GM23338 (cell line): ENCODE measurements around the gene SYNE2. TPM values are rescaled to one million over a fixed set of nuclear protein-coding genes. Genes with fewer than 3 reads are reported as not detected.

ENCODE experiments used
- ATAC-seq: fragments of 200-7000 bp; cut with Tn5 transposase; 3 replicates; pipeline ENCODE4 v1.9.1; 2020
- DNase-seq: peaks from one replicate; pipeline ENCODE4 v3.0.0-alpha.2; 2015; ENCODE audit warnings: low spot score
- H2AFZ ChIP-seq: fragments of 200-600 bp; sonication (generic); 2 replicates; pipeline ENCODE4 v1.8.0; 2016; ENCODE audit warnings: antibody characterized with exemption, mild to moderate bottlenecking, moderate library complexity
- H3F3A ChIP-seq: fragments of 200-600 bp; sonication (generic); replicated peaks from 2 replicates; pipeline ENCODE4 v1.8.0; 2017; ENCODE audit warnings: antibody characterized with exemption, mixed run types, low read depth
- H3K27ac ChIP-seq: fragments of 200-600 bp; sonication (generic); 2 replicates; pipeline ENCODE4 v1.6.1; 2016; ENCODE audit warnings: low read depth
- H3K27me3 ChIP-seq: fragments of 200-600 bp; sonication (generic); 2 replicates; pipeline ENCODE4 v1.8.0; 2016; ENCODE audit warnings: mild to moderate bottlenecking, mixed run types, moderate library complexity; ENCODE audit not compliant: insufficient read depth
- H3K36me3 ChIP-seq: fragments of 200-600 bp; sonication (generic); 2 replicates; pipeline ENCODE4 v1.8.0; 2016; ENCODE audit warnings: mild to moderate bottlenecking; ENCODE audit not compliant: insufficient read depth
- H3K4me1 ChIP-seq: fragments of 200-600 bp; sonication (generic); 2 replicates; pipeline ENCODE4 v1.8.0; 2016; ENCODE audit warnings: mild to moderate bottlenecking, moderate library complexity; ENCODE audit not compliant: insufficient read depth
- H3K4me2 ChIP-seq: fragments of 200-600 bp; sonication (generic); 2 replicates; pipeline ENCODE4 v1.7.1; 2017; ENCODE audit warnings: mixed run types
- H3K4me3 ChIP-seq: fragments of 200-600 bp; sonication (generic); 2 replicates; pipeline ENCODE4 v1.6.1; 2016; ENCODE audit warnings: mixed run types
- H3K79me2 ChIP-seq: fragments of 200-600 bp; sonication (generic); replicated peaks from 2 replicates; pipeline ENCODE4 v1.8.0; 2017; ENCODE audit warnings: mild to moderate bottlenecking; ENCODE audit not compliant: insufficient read depth
- H3K9me2 ChIP-seq: fragments of 200-600 bp; sonication (generic); 2 replicates; pipeline ENCODE4 v1.8.0; 2017; ENCODE audit not compliant: insufficient read depth
- H4K20me1 ChIP-seq: fragments of 200-600 bp; sonication (generic); replicated peaks from 2 replicates; pipeline ENCODE4 v1.8.0; 2017; ENCODE audit warnings: mild to moderate bottlenecking; ENCODE audit not compliant: insufficient read depth
- H3K27ac Mint-ChIP-seq: 2 replicates; pipeline ENCODE4 v1.8.0; 2020; ENCODE audit warnings: inconsistent platforms, mild to moderate bottlenecking, moderate library complexity, mixed read lengths
- H3K27me3 Mint-ChIP-seq: 3 replicates; pipeline ENCODE4 v1.8.0; 2022; ENCODE audit warnings: low read depth, mild to moderate bottlenecking, moderate library complexity, mixed read lengths, inconsistent platforms; ENCODE audit not compliant: insufficient read depth, poor library complexity
- H3K36me3 Mint-ChIP-seq: 3 replicates; pipeline ENCODE4 v1.8.0; 2021; ENCODE audit warnings: low read depth, mild to moderate bottlenecking, inconsistent platforms, moderate library complexity, mixed read lengths
- H3K4me1 Mint-ChIP-seq: 3 replicates; pipeline ENCODE4 v1.8.0; 2020; ENCODE audit warnings: mild to moderate bottlenecking, inconsistent platforms, mixed read lengths
- H3K4me3 Mint-ChIP-seq: 3 replicates; pipeline ENCODE4 v1.8.0; 2021; ENCODE audit warnings: moderate library complexity, mild to moderate bottlenecking, inconsistent platforms, mixed read lengths
- H3K9me3 Mint-ChIP-seq: 3 replicates; pipeline ENCODE4 v1.8.0; 2020; ENCODE audit warnings: moderate library complexity, mild to moderate bottlenecking, inconsistent platforms, mixed read lengths
- CREB1 ChIP-seq: fragments of 250-450 bp; sonication (Bioruptor Pico); IDR thresholded peaks from 2 replicates; pipeline ENCODE4 v1.5.0; 2020; ENCODE audit warnings: low read depth, mild to moderate bottlenecking, moderate library complexity
- CTCF ChIP-seq, 2 experiments: fragments of 200-600 bp in 1 of 2; sonication (generic) in 1 of 2; conservative IDR thresholded peaks; 2 replicates each; pipeline versions ENCODE4 v1.5.1 to v1.6.1; 2016 to 2017; ENCODE audit warnings: antibody characterized with exemption in 2 of 2, low read depth in 2 of 2, mild to moderate bottlenecking in 2 of 2, moderate library complexity in 1 of 2
- ETS1 ChIP-seq: IDR thresholded peaks from 2 replicates; pipeline ENCODE4 v1.6.1; 2016; ENCODE audit warnings: antibody characterized with exemption
- EZH2 ChIP-seq: fragments of 200-600 bp; sonication (generic); IDR thresholded peaks from one replicate; pipeline ENCODE4 v1.8.0; 2017; ENCODE audit warnings: antibody characterized with exemption, mild to moderate bottlenecking, low read depth; ENCODE audit not compliant: unreplicated experiment
- EZH2phosphoT487 ChIP-seq: fragments of 200-600 bp; sonication (generic); IDR thresholded peaks from one replicate; pipeline ENCODE4 v1.8.1; 2018; ENCODE audit warnings: antibody characterized with exemption; ENCODE audit not compliant: unreplicated experiment
- JUNB ChIP-seq: IDR thresholded peaks from one replicate; pipeline ENCODE4 v1.6.1; 2016; ENCODE audit warnings: antibody characterized with exemption; ENCODE audit not compliant: unreplicated experiment
- NANOG ChIP-seq: IDR thresholded peaks from 2 replicates; pipeline ENCODE4 v1.6.1; 2016; ENCODE audit warnings: antibody characterized with exemption, borderline replicate concordance
- POLR2AphosphoS5 ChIP-seq: IDR thresholded peaks from 2 replicates; pipeline ENCODE4 v1.6.1; 2016; ENCODE audit warnings: antibody characterized with exemption, low read depth
- REST ChIP-seq: IDR thresholded peaks from one replicate; pipeline ENCODE4 v1.6.1; 2018; ENCODE audit warnings: antibody characterized with exemption; ENCODE audit not compliant: unreplicated experiment
- STAT1 ChIP-seq: IDR thresholded peaks from one replicate; pipeline ENCODE4 v1.6.1; 2016; ENCODE audit warnings: antibody characterized with exemption; ENCODE audit not compliant: unreplicated experiment
- ZNF331 ChIP-seq: fragments of 250-450 bp; sonication (Bioruptor Pico); IDR thresholded peaks from 2 replicates; pipeline ENCODE4 v1.5.0; 2020; ENCODE audit warnings: low read depth, mild to moderate bottlenecking, moderate library complexity
- polyA plus RNA-seq: library from polyadenylated mRNA; unstranded; fragments of >200 nt; fragmentation: Nextera tagmentation; extraction: Ambion mirVana; gene quantifications from 2 replicates; pipeline ENCODE4 v1.2.1, GENCODE V29; 2016
- total RNA-seq: library from RNA; depleted of rRNA; stranded (reverse); fragments of >200 nt; shearing (Covaris generic); gene quantifications from 2 replicates; pipeline ENCODE4 v1.2.3, GENCODE V29; 2014

SYNE2 gene
- total and polyA plus RNA-seq, 2 experiments from 2014 or later = 34.3 to 86.5 TPM

- Histone ChIP-seq H3K4me3 (no peak overlapping the region), H3F3A (no peaks in the 10 kb centered on the region), H3K4me2 (no peak overlapping the region), H3K36me3 (no peaks in the 10 kb centered on the region), H3K27ac (no peak overlapping the region), H2AFZ (no peak overlapping the region), H3K9me2 (no peaks in the 10 kb centered on the region), H3K79me2 (no peaks in the 10 kb centered on the region), H3K4me1 (no peaks in the 10 kb centered on the region), H4K20me1 (no peaks in the 10 kb centered on the region), H3K27me3 (no peaks in the 10 kb centered on the region)
- H3K27me3 Mint-ChIP-seq = no peaks in the 10 kb centered on the region
- TF ChIP-seq JUNB (no peak), CTCF (conservative IDR thresholded peaks at IDR 0.05; ENCODE audit: low read depth in 2 of 2) (no peak), REST (no peak), NANOG (no peak), CREB1 (CRISPR knock-in tag) (no peak), ZNF331 (CRISPR knock-in tag) (no peak), ETS1 (no peak), EZH2 (no peak)
- no peaks in the 10 kb centered on the region for H3K9me3 Mint-ChIP-seq
- H3K27ac Mint-ChIP-seq = no peak overlapping the region
- H3K4me3 Mint-ChIP-seq = no peak overlapping the region
- H3K4me1 Mint-ChIP-seq = peaks cover 3% of the 10 kb centered on the region; the same call in 2 of the 3 replicates
- ATAC-seq = no peak
- no peaks in the 10 kb centered on the region for H3K36me3 Mint-ChIP-seq
- no peak for DNase-seq
Measured at GRCh38 chr14:64249363-64249762, 396.6 kb downstream of the SYNE2 start.

- Histone ChIP-seq H3F3A (no peaks in the 10 kb centered on the region), H3K9me2 (no peaks in the 10 kb centered on the region), H4K20me1 (no peaks in the 10 kb centered on the region), H3K27me3 (no peaks in the 10 kb centered on the region), H3K4me3 (no peak overlapping the region), H2AFZ (no peak overlapping the region), H3K4me1 (no peaks in the 10 kb centered on the region), H3K27ac (no peak overlapping the region), H3K36me3 (no peaks in the 10 kb centered on the region), H3K4me2 (no peak overlapping the region), H3K79me2 (no peaks in the 10 kb centered on the region)
- H3K4me1 Mint-ChIP-seq = peaks cover 11% of the 10 kb centered on the region; the same call in 2 of the 3 replicates
- no peak overlapping the region for H3K27ac Mint-ChIP-seq
- H3K4me3 Mint-ChIP-seq = no peak overlapping the region
- DNase-seq = no peak
- ATAC-seq = no peak
- TF ChIP-seq EZH2phosphoT487 (no peak), CREB1 (CRISPR knock-in tag) (no peak), EZH2 (no peak), STAT1 (no peak), POLR2AphosphoS5 (no peak), REST (no peak), NANOG (no peak)
- H3K9me3 Mint-ChIP-seq = no peaks in the 10 kb centered on the region
- H3K27me3 Mint-ChIP-seq = peaks cover 2% of the 10 kb centered on the region
- H3K36me3 Mint-ChIP-seq = no peaks in the 10 kb centered on the region
Measured at GRCh38 chr14:64253672-64254071, 400.9 kb downstream of the SYNE2 start.
